COR-L47 (cell line): Measurements from ENCODE around the gene FXYD7.
"Not testable (repeated sequence)": the region's sequence is repeated elsewhere in the genome, so short reads cannot be mapped to it uniquely, and the experiment has no call there.

ENCODE experiments used
- DNase-seq: peaks from one replicate; lab custom pipeline; 2025; lab: John Stamatoyannopoulos, UW

FXYD7 gene

DNA sequence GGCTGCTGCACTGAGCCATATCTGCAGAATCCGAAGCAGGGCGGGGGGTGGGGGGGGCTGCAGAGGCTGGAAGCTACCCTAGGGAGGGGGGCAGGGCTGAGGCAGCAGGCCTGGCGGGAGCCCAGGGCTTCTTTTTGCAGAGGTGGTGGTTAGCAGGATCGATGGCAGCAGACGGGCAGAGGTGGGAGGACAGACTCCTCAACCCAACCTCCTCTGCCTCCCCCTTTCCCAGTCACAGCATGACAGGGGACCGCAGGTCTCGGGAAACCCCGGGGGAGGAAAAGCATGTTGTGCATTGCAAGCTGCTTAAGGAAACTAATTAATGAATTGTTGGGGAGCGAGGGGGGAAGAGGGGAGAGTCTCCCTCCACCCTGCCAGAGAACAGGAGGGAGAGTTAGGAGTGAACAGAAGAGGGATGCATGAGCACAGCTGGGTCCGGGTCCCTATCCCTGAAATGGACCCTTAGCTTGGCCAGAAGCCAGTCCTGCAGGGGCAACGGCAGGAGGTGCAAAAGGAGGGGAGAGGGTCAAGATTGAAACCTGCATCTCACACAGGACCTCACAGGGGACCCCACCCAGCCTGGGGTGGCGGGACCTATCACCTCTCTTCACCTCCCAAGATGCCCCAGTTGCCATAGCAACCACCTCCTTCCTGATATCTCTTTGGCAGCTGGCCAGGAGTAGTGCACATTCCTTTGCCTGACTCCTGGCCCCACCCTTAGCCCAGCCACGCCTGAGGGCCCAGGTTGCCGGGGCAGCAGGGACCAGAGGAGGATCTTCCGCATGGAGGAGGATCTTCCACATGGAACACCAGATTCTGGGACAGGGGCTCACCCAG lies 1.8 kb downstream of the FXYD7 start:
- DNase-seq = no peak

DNA sequence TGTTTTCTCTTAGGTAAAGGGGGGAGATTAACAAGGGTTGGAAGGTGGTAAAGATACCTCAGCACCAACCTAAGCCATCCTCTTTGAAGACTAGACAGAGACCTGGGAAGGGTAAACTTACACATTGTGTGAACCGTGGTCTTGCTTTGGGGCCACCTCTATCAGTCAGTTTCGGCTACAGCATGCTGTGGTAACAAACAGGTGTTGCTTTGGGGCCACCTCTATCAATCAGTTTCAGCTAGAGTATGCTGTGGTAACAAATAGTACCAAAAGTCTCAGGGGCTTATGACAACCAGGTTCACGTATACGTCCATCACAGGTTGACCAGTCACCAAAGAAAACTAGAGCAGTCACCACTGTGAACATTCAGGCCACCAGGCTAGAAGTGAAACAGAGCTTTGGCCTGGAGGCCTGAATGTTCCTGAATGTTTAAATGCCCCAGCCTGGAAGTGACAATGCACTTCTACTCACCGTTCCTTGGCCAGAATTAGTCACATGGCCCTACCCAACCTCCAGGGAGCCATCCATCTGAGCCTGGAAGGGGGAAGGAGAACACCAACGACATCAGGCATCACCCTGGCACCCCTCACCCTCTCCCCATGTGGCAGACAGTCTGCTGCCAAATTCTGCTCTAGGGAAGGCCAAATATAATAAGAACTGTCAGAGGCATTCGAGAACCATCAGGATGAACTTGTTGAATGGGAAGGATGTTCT lies 3.8 kb downstream of the FXYD7 start:
- no peak for DNase-seq

DNA sequence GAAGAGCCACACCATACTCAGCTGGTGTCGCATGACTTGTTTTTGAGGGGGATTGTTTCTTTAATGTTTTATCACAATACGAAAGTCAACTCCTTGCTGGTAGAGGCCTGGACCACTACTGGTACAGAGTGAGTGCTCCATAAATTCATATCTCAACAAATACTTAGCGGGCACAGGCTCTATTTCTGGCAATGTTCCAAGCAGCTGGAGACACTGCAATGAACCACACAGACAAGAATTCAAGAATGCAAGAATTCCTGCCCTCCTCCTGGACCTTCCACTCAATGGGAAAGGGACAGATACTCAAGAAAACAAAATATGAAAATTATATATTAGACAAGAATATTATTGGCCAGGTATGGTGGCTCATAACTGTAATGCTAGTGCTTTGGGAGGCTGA lies 6.4 kb downstream of the FXYD7 start:
- DNase-seq = no peak

- DNase-seq = no peak
These were observed 7.4 kb downstream of the FXYD7 start for GRCh38 chr19:35150445-35150844.

DNA sequence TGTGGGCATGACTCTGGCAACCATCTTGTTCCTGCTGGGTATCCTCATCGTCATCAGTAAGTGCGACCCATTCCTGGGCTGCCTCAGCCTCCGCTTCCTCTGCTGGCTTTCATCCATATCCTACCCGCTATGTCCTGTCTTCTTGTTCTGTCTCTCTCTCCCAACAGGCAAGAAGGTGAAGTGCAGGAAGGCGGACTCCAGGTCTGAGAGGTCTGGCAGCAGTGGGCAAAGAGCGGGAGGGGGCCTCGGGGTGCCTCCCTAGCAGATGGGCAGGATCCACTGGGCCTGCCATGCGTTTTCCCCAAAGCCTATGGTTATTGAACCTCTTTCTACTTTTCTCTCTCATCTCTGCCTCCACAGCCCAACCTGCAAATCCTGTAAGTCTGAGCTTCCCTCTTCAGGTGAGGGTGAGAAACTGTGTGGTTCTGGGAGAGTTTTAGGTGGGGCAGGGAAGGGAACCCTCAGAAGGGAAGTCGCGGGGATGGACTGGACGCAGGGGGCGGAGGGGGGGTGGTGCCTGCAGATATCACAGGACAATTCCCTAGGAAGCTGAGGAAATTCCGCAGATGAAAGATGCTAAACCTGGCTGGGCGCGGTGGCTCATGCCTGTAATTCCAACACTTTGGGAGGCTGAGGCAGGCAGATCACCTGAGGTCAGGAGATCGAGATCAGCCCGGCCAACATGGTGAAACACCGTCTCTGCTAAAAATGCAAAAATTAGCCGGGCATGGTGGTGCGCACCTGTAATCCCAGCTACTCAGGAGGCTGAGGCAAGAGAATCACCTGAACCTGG lies 8.4 kb downstream of the FXYD7 start:
- no peak for DNase-seq

- DNase-seq = not testable (repeated sequence)
These were observed 10.1 kb downstream of the FXYD7 start for GRCh38 chr19:35153129-35153522.

GRCh38 chr19:35153701-35154524 lies 10.9 kb downstream of the FXYD7 start:
- DNase-seq = peak; percentile 26

- no peak for DNase-seq
These were observed 11.7 kb downstream of the FXYD7 start, which contains the start of gene FXYD5 for GRCh38 chr19:35154525-35155406. Gene FXYD5, plus strand, starts transcription at chr19:35154735. Its CDS starts 816 bp downstream, at chr19:35155551.

DNA sequence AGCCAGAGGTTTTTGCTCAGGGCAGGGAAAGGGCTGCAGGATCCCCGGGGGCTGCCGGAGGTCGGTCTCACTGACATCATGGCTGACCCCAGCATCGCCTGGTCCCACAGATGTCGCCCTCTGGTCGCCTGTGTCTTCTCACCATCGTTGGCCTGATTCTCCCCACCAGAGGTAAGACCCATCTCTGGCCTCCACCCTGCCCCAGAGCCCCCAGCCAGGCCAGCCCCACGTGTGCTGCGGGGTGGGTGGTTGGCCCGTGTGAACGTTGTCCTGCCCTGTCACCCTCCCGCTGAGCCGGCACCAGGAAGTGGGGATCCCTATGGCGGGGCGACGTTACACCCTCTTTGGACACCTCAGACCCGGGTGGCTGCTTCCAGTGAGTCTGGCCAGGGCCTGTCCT lies 12.4 kb downstream of the FXYD7 start:
- no peak for DNase-seq

GRCh38 chr19:35155981-35156672 lies 13.1 kb downstream of the FXYD7 start:
- no peak for DNase-seq

DNA sequence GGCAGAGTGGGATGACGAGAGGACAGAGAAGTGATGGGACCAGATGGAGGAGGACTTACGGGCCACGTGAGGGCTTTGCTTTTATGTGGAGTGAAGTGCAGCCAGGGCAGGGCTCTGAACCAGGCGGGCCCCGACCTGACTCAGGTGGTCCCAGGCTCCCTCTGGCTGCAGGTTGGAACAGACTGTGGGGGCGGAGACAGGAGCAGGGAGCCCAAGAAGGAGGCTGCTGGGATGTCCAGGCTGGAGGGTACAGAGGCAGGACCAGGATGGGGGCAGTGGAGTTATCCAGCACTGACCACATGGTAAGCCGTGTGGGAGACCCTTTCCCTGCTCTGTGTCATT lies 13.6 kb downstream of the FXYD7 start:
- DNase-seq = no peak

DNA sequence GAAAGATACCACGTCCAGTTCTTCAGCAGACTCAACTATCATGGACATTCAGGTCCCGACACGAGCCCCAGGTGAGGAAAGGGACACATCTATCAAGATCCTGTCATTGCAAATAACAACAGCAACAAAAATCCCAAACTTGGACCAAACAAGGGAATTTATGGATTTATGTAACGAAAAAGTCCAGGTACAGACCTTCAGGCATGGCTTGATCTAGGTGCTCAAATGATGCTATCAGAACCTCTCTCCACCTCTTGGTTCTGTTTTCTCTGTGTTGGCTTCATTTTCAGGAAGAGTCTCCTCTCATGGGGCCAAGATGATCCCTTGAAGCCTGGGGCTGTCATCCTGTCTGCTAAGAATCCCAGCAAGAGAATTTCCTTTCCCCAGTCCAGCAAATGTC lies 14.4 kb downstream of the FXYD7 start:
- DNase-seq = no peak

DNA sequence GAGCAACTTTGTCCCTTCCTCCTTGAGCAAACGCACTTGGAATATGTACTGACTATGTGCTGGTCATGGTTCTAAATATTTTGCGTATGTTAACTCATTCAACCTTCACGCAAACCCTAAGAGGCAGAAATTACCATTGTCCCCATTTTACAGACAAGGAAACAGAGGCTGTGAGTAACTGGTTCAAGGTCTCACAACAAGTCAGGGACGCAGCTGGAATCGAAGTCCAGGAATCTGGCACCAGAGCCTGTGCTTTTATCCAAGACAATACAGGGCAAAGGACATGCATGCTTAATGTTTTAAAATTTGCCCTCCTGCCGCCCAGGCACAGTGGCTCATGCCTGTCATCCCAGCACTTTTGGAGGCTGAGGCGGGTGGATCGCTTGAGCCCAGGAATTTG lies 16.6 kb downstream of the FXYD7 start:
- no peak for DNase-seq

DNA sequence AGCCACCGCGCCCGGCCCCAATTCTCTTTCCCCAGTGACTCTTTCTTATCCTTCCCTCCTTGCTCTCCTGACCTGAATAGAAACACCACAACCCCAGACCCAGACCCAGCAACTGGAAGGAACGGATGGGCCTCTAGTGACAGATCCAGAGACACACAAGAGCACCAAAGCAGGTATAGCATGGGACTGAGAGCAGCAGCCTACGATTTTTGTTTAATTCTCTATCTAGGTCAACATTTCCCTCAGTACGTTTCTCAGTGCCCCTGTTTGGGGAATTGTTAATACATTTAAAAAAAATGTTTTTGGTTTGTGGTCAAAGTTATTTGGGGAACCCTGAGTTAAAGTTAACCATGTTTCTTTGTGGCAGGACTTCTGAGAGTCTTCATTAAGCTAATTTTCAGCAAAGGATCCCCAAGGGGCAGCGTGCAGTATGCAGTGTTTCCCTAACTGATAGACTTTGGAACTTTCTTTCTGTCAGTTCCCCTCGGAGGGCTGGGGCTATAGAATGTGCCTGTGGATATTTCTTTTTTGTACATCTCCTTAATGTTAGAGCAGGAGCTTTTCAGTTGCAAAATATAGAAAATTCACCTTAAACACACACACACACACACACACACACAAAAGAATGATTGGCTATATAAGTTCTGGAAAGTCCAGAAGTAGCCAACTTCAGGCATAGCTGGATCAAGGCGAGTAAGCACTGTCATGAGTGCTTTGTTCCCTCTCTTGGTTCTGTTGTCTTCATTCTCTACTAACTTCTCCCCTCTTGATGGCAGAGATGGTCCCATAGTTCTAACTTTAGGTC lies 17.8 kb downstream of the FXYD7 start:
- no peak for DNase-seq

DNA sequence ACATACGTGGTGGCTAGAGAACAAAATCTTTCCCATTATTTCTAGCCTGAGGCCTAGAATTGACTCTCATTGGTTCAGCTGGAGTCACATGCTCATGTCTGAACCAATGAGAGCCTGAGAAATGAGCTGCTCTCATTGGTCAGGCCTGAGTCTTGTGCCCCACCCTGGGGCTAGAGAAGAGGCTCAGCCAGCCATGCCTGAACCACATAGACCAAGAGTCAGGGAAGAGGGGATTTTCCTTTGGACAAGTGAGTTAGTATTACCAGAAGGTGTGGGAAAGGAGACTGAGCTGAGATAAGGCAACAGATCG lies 18.3 kb downstream of the FXYD7 start:
- no peak for DNase-seq

- no peak for DNase-seq
These were observed 19.6 kb downstream of the FXYD7 start for GRCh38 chr19:35162471-35163326.

GRCh38 chr19:35164418-35164817 lies 21.4 kb downstream of the FXYD7 start:
- DNase-seq = no peak

GRCh38 chr19:35165200-35166058 lies 22.4 kb downstream of the FXYD7 start:
- DNase-seq = no peak
